SKM-1 (cell line): ENCODE data around the gene TXNRD2.

Experiments used
- DNase-seq: peaks from one replicate; lab custom pipeline; 2025; ENCODE audit not compliant: unreplicated experiment; lab: John Stamatoyannopoulos, UW

The TXNRD2 gene

DNA sequence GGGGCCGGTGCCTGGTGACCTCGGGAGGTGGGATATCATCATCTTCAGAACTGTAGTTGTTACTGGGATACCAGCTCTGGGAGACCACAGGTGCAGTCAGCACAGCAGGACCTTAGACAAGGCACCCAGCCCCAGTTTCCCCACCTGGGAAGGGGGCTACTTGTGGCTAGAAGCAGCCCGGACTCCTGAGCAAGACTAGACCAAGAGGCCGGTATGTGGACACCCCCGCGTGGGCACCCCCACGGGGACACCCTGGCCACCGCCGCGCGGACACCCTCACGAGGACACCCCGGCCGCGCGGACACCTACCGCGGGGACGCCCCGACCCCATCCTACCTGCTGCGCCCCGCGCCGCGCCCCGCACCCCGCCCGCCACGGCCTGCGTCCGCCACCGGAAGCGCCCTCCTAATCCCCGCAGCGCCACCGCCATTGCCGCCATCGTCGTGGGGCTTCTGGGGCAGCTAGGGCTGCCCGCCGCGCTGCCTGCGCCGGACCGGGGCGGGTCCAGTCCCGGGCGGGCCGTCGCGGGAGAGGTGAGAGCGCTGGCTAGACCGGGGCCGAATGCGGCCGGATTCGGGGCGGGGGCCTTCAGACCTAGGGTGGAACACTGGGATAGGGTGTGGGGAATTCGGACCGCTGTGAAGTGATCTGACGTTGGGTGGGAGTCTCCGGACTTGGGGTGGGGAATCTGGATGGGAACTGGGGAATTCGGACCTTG, at the start of gene TXNRD2, which contains the start of gene COMT:
Gene TXNRD2, minus strand, starts transcription at position 454 of the 718 bp plus-strand sequence. Its CDS starts 15 bp downstream, at position 439.
Gene COMT, plus strand, starts transcription at position 408 of the 718 bp plus-strand sequence. CDS start 20,755 bp downstream, outside the sequence.
- DNase-seq = no peak

DNA sequence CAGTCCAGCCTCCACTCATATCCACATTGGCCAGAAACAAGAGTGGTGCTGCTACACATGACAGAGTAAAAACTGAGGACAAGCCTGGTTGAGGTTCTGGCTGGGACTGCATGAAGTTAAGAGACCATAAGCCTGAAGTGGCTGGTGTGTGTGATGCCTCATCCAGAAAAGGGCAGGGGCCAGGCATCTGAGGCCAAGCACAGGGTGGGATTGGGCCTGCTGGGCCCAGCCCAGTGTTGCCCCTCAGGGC, 49.7 kb upstream of the TXNRD2 start:
- no peak for DNase-seq

DNA sequence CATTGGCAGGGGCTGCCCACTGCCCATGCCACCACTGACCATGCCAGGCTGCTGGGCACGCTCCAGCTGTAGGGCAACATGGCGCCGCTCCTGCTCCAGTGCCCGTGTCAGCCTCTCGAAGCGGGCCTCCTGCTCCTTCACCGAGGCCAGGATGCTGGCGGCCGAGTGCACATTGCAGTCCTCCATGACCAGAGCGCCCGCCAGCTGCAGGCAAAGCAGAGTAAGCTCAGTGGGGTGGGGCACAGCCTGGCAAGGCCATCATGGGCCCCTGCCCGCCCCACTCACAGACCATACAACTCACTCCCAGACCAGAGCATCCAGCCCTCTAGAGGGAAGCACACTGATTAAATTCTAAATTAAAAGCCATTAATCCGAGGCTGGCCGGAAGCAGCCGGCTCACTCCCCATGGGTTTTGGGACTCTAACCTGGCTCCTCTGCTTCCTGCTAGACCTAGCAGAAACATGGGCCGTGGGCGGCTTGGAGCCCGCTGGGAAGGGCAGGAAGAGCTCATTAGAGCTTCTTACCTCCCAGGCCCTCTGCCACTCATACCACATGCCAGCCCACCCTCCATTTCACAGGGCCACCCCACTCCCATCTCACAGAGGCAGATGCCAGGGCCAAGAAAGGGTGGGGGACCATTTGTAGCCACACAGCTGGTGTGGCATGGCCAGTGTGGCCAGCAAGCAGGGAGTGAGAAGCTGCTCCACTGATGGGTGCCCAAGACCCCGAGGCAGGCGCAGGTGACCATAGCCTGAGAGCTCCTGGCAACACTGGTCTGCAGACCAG, 49.2 kb upstream of the TXNRD2 start:
- DNase-seq = no peak

DNA sequence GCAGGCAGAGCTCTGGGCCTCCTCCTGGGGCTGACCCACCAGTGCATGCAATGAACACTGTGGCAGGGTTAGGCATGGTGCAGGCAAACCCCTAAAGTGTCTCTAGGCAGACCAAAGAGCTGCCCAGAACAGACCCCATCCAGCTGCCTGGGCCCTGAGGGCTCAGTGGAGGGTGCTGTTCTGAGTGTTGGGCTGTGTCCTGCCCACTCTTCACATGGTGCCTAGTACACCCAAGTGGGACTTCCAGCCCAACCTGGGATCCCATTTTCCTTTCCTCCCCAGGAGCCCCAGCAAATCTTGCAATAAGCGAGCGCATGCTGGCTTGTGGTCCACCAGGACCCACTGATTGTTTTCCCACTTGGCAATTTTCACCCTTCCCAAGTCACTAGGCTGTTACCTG, 48.6 kb upstream of the TXNRD2 start:
- DNase-seq = no peak

DNA sequence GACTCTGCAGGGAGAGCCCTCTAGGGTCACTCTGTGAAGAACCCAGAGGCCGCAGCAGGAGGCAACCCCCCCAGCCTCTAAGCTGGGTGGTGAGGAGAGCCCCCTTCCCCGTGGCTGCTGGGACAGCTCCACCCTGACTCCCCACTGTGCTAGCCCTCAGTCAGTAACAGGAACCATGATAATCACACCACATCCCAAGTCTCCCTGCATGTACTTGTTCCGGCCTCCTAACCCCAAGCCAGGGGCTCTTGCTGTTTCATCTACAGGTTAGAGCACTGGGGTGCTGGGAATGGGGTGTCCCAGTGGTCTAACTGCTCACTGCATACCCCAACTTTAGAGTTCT, 48.1 kb upstream of the TXNRD2 start:
- DNase-seq = no peak

DNA sequence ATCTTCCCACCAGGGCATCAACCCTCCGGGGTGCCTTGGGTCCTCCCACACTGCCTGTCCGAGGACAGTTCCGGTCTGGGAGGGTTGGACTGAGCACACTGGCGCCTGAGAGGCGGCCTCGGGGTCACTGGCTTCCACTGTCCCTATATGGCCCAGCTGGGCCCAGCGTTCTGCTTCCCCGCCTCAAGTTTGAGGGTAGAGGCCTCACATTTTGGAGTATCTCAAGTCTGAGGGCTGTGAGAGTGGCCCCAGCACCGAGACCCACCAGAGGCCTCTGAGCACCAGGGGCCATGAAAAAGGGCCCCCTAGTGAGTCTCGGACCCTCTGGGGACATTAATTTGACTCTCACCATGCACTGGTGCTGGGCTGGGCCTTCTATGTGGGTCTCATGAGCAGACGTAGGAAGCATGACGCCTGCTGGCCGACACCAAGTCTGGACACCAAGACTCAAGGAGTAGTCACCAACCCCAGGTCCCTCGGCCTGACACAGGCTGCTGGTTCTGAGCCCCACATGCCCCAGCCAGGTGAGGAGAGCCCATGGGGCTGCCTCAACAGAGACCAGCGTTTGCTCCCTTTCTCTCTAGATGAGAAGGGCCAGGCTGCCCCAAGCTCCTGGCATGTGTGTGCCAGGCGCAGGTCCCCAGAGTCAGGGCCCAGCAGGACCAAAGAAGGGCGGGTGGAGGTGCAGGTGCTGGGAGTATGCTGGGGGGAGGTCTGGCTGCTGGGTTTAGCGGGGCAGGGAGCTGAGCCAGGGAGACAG, 47.5 kb upstream of the TXNRD2 start:
- DNase-seq = no peak

DNA sequence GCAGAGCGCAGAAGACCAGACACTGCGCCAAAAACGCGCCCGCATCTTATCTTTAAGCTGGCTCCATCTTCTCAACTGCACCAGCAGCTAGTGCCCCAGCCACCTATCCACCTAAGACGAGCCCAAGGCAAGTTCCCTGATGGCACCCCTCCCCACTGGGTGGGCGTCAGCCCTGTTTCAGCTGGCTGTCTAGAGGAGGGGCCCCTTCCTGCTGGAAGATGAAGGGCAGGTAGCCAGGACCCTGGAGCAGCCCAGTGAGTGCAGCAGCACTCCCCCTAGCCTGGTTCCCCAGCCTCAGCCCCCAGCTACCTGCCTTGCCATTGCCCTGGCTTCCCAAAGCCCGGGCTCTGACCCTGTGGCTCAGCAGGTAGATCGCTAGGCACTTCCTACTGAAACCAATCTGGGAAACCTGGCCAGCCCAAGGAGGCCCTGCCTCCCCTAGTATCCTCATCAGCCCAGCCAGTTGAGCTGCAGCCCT, 46.8 kb upstream of the TXNRD2 start:
- no peak for DNase-seq

DNA sequence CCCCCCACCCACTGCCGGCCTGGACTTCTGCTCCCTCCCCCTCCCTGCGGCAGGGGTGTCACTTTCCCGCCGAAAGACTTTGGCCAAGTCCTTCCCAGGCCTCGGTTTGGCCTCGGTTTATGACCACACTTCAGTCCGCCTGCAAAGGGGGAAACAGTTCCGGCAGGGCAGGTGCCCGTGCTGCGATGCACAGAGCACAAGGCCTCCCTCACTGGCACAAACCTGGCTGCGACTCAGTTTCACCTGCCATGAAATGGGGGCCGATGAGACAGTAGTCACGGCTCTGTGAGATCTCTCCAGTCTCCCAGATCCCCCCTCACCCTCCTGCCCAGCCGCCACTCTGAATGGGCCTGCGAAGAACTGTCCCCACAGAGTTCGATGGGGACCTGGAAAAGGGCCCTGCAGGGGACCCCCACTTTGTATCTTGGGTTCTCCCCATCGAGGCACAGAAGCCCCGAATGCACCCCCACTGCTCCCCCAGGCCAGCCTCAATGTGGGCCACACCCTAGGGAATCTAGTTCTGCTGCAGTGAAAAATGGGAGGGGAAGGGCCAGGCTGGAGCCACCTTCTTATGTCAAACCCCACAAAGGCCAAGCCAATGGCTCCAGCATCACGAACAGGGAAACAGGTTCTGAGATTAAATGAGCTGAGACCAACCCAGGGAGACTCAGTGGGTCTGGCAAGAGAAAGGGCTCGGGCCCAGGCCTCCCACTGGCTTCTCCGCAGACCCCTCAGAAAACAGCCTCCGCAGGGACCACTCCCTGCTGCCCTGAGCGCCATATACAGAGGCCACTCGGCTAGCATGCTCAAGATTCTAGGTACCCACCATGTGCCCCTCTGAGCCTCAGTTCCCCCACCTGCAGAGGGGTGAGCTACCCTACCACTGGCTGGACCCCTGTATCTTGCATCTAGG, 46.0 kb upstream of the TXNRD2 start:
- no peak for DNase-seq

DNA sequence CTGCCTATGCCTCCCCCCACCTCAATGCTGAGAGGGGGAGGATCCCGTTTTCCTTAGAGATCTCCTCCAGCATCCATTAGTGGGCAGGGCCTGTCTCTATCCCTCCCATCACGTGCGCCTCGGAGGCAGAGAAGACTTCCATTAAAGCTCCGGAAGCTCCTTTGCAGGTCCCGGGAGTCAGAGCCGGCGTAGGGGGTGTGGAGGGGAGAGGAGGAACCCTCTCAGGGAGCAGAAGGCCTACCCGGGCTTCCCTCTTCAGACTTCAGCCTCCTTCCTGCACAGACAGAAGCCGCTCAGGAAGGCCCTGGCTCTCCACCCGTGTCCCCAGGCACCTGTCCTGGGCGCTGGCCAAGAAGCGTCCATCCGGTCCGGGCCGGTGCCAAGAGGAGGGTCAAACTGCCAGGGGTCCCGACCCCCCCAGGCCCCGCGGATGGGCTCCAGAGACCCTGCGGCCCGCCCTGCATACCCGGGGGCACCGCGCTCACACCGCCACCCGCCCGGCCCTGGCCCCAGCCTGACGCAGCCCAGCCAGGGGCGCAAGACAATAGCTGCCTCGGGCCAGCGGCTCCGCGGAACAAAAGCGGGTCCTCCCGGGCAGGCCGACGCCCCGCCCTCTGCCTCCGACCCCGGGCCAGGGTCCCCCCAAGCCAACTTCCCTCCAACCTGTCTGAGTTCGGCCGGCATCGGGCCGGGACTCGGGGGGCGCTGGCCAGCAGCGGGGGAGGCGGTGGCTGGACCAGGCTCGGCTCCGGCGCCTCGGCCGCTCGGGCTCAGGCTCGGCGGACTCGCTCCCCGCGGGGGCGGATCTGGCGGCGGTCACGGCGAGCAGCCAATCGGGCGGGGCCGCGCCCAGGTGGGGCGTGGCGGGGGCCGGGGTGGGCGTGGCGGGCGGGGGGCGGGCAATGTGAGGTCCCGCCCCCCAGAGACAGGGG, 45.1 kb upstream of the TXNRD2 start:
- no peak for DNase-seq

DNA sequence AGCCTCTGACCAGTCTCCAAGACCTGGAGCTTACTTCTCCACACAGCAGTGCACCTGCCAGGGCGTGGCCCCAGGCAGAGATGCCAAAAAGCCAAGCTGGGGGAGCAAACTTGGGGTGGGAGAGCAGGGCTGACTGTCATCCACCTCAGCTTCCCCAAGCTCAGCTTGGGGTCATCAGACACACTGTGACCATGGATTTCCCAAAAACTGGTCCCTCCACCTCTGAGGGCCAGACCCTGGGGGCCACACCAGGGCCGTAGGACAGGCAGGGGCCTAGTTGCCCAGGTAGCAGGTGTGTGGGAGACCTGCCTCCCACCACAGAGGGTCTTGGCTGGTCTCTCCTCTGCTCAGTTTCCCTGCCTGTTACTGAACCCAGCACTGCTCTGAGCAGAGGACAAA, 44.4 kb upstream of the TXNRD2 start:
- DNase-seq = no peak

DNA sequence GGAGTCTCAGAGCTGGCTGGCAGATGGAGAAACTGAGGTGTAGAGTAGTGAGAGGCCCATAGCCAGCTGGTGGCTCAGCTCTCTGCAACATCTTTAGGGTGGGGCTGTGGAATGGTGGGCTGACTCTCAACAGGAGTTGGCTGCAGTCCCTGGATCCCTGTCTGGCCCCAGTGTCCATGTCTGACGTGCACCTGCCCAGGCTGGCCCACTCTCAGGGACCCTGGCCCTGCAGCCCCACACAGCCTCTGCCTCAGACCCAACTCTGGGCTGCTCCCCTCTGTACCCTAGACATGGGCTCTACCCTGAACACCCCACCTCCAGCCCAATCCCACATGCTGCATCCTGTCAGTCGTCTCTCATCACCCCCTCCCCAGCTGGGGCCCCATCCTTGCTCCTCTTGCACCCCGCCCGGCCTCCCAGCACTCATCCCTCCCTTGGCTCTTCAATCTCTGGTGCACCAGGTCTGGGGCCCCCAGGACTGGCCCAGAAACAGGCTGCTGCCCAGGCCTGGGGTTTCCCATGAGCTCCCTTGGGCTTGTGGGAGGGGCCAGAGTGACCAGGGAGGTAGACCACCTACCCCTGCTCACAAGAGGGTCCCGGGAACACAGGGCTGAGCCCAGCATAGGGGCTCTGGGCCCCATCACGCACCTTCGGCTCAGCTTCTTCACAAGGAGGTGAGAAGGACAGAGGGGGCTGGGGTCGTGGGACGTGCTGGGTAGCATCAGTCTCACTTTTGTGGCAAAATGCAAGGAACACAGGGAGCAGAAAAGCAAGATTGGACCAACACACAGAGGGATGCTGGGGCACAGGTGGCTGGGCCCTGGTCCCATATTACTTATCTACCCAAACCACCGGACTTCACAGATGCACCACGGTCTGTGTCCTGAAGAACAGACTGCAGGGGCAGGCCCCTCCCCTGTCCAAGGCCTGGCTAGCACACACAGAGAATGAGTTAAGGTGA, 43.5 kb upstream of the TXNRD2 start:
- DNase-seq = no peak

DNA sequence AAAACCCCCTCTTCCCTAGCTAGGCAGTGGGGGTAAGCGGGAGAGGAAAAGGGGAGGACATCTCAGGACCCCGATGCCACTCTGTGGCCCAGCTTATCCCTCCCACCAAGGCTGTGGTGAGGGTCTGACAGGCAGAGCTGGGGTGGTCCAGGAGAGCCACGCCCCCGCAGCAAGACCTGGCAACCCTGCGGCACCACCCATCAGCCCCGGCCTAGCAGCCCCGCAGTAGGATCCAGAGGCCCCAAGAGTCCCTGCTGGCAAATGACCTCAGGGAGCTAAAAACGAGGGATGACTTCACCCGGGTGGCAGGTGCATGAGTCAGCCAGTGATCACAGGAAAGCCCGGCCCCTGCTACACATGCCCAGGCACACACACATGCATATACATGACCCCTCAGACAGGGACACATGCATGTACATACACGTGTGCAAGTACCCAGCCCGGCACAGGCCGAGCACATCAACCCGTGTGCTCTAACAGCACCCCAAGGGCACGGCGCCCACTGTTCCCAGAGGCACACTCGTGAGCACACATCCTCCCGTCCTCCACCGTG, 42.7 kb upstream of the TXNRD2 start:
- DNase-seq = no peak

DNA sequence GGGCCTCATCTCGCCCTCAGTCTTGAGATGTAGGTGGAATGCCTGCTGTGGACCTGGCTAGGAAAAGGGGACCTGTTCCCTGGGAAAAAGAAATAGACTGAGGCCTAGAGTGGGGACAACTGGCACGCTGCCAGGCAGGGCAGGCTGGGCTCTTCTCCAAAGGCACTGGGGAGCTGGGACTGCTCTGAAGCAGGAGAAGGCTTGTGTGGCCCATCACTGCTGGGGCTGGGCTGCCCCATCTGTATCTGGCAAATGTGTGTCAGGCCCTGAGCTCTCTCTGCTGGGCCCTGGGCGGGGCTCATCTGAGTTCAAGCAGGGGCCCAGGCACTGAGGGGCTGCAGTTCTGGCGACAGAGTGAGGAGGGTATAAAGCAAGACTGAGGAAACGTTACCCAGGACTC, 42.1 kb upstream of the TXNRD2 start:
- DNase-seq = no peak

DNA sequence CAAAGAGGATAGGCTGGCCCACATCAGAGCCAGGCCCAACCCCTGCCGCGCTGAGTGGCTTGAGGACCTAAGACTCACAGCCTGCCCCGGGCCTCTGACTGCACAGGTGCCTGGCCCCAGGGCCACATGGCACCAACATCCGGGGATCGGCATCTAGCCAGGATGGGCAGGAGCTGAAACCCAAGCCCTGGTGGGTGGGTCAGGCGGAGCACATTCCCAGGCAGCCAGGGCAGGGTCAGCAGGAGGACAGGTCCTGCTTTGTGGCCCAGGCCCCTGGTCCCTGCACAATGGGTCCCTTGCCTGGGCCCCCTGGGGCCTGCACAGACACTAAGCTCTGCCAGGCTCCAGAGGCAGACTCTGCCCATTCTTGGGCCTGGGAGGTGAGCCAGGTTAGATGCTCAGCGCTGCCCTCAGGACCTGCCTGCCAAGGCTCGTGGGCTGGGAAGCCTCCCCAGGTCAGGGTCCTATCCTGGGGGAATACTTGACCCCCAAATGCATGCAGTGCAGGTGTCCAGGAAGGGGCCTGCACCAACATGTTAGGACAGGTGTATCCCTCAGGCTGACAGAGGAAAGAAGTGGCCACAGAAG, 41.5 kb upstream of the TXNRD2 start:
- DNase-seq = no peak

DNA sequence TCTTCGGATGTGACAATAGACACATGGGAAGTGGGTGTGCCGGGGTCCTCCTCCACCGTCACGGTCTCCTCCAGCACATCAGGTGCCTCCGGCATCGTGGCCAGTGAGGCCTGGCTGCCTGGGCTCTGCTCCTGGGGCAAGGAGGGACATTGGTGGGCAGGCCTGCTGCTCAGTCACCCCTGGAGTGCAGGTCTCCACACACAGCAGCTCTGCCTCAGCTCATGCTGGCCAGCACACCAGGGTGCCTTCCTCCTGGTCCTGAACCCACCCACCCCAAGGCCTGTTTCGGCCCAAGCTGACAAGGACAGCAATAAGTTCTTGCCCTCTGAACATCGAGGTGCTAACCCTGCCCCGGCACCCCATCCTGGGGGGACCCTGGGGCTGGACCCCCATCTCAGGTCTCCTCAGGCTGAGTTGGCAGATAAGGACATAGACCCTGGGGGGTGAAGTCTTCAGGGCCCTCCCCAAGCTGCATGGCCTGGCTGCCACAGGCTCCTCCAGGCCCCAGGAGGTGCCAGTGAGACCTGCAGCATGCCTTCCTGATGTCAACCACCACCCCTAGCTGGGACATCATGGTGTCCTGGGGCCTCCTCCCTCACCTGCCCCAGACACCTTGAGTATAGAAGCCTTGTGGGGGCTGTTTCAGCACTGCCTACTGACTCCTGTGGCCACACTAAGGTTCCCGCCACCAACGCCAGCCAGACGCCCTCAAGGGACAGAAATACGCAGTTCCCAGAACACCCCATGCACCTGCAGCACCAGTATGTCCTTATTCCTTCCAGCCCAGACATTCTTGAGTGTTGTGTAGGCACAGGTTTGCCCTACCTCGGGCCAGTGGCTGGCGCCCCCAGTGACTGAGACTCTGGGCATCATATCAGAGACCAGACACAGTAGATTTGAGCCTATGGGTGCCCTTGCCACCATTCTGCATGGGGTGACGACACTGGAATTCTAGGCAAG, 40.6 kb upstream of the TXNRD2 start:
- no peak for DNase-seq

DNA sequence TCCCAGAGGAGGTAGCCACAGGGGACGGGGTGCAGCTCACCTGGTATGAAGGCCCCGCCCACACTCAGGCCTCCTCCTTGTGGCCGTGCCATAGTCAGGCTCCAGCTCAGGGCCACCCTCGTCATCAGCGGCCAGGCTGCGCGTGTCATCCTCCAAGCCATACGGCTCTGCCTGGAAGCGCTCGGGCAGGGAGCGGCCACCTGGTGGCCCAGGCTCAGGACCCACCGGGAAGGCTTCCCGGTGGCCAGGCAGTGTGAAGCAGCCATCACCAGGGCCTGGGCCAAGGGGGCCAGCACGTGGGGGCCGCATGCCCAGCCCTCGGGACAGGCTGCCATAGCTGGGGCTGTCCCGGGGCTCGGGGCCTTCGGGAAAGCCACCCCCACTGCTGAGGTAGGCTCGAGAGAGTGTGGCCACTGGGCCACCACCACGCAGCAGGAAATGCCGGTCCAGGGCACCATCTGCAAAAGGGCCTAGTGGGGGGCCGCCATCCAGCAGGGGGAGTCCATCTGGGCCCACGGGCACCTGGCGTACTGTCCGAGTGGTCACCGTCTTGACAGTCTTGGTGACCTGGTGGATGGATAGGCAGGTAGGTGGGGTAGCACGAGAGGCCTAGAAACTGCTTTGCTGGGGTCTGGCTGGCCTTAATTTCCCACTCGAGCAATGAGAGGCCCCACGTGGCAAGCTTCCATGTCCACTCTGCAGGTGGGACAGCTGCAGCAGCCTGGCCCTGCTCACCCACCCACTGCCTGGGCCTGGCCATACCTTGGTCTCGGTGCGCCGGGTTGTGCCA, 39.7 kb upstream of the TXNRD2 start:
- DNase-seq = no peak
